NOMO-1 (cell line): ENCODE data around the gene SLC25A44.

ENCODE experiments used
- DNase-seq, 2 experiments: peaks; one replicate each; lab custom pipeline; 2025; ENCODE audit not compliant: unreplicated experiment in 2 of 2; lab: John Stamatoyannopoulos, UW

Gene SLC25A44

GRCh38 chr1:156193488-156194299 is at the start of gene SLC25A44:
TSS of gene SLC25A44 (plus strand) at chr1:156194104. CDS start at chr1:156199848, 5,744 bp downstream.
- peak; percentile 99 for DNase-seq

- DNase-seq, result no peak
Observed at GRCh38 chr1:156144742-156145141, 49.2 kb upstream of the SLC25A44 start.

GRCh38 chr1:156145650-156146019 is 48.3 kb upstream of the SLC25A44 start:
- no peak for DNase-seq

- DNase-seq, result peak; percentile 75 to 87
Observed at GRCh38 chr1:156146020-156146768, 47.7 kb upstream of the SLC25A44 start.

- DNase-seq, result no peak
Observed at GRCh38 chr1:156146769-156147405, 47.0 kb upstream of the SLC25A44 start.

GRCh38 chr1:156148216-156148615 is 45.7 kb upstream of the SLC25A44 start:
- DNase-seq, result peak; percentile 73 to 91

- no peak for DNase-seq
Observed at GRCh38 chr1:156149374-156150332, 44.3 kb upstream of the SLC25A44 start.

- DNase-seq, result no peak
Observed at GRCh38 chr1:156150333-156151011, 43.4 kb upstream of the SLC25A44 start.

- peak; percentile 50 to 69 for DNase-seq
Observed at GRCh38 chr1:156151093-156151688, 42.7 kb upstream of the SLC25A44 start.

- no peak for DNase-seq
Observed at GRCh38 chr1:156152628-156153027, 41.3 kb upstream of the SLC25A44 start.

- no peak for DNase-seq
Observed at GRCh38 chr1:156153362-156153761, 40.5 kb upstream of the SLC25A44 start, which contains the start of gene SEMA4A. TSS of gene SEMA4A (plus strand) at chr1:156153585. CDS start at chr1:156154579, 994 bp downstream.

- peak; percentile 96 to 98 for DNase-seq
Observed at GRCh38 chr1:156154317-156154749, 39.6 kb upstream of the SLC25A44 start.

GRCh38 chr1:156155756-156156510 is 38.0 kb upstream of the SLC25A44 start:
- DNase-seq, result no peak

GRCh38 chr1:156157506-156157905 is 36.4 kb upstream of the SLC25A44 start:
- no peak for DNase-seq

GRCh38 chr1:156157966-156158365 is 35.9 kb upstream of the SLC25A44 start:
- no peak for DNase-seq

GRCh38 chr1:156160000-156160742 is 33.7 kb upstream of the SLC25A44 start:
- no peak for DNase-seq

- DNase-seq, result no peak
Observed at GRCh38 chr1:156160743-156161171, 33.1 kb upstream of the SLC25A44 start.
